Nephron (organoid): Measurements from ENCODE around the gene C1orf35.

Source experiments
- H3K27ac Mint-ChIP-seq, 3 experiments: 2 replicates each; pipeline ENCODE4 v1.8.0; 2020; ENCODE audit warnings: mixed read lengths in 3 of 3, mild to moderate bottlenecking in 2 of 3, moderate library complexity in 1 of 3
- H3K27me3 Mint-ChIP-seq: 2 replicates; pipeline ENCODE4 v1.8.0; 2021; ENCODE audit warnings: low read depth, mild to moderate bottlenecking, moderate library complexity, mixed read lengths
- H3K36me3 Mint-ChIP-seq: 2 replicates; pipeline ENCODE4 v1.8.0; 2020; ENCODE audit warnings: low read depth, mixed read lengths
- H3K4me1 Mint-ChIP-seq: 2 replicates; pipeline ENCODE4 v1.8.0; 2020; ENCODE audit warnings: mixed read lengths
- H3K4me3 Mint-ChIP-seq, 3 experiments: 2 replicates each; pipeline ENCODE4 v1.8.0; 2020; ENCODE audit warnings: mild to moderate bottlenecking in 3 of 3, mixed read lengths in 3 of 3, moderate library complexity in 2 of 3
- H3K9me3 Mint-ChIP-seq: 2 replicates; pipeline ENCODE4 v1.8.0; 2020; ENCODE audit warnings: mixed read lengths
- CTCF ChIP-seq, 3 experiments: fragments of 200-600 bp; sonication (generic); IDR thresholded peaks; one replicate each; pipeline ENCODE4 v1.5.0; 2021; ENCODE audit warnings: antibody characterized with exemption in 3 of 3; ENCODE audit not compliant: unreplicated experiment in 3 of 3

Gene C1orf35

GRCh38 chr1:228073857-228074545, 29.1 kb downstream of the C1orf35 start:
- Mint-ChIP-seq H3K4me3 (peak overlapping the region in 1 of 3 experiments; percentile 67), H3K36me3 (no peaks in the 10 kb centered on the region), H3K4me1 (peaks cover 6% of the 10 kb centered on the region), H3K27me3 (peaks cover 28% of the 10 kb centered on the region), H3K9me3 (no peaks in the 10 kb centered on the region), H3K27ac (peak overlapping the region; percentile 67 to 96 (median 83))
- TF ChIP-seq CTCF (IDR thresholded peaks at IDR 0.05; ENCODE audit: unreplicated experiment in 3 of 3), result peak in 2 of 3 experiments; percentile 11 to 39

GRCh38 chr1:228073061-228073856, 29.9 kb downstream of the C1orf35 start:
- peak overlapping the region in 1 of 3 experiments; percentile 96 for H3K27ac Mint-ChIP-seq
- H3K4me3 Mint-ChIP-seq, result no peak overlapping the region
- no peaks in the 10 kb centered on the region for H3K36me3 Mint-ChIP-seq
- H3K27me3 Mint-ChIP-seq, result peaks cover 33% of the 10 kb centered on the region
- no peak for TF ChIP-seq CTCF (IDR thresholded peaks at IDR 0.05; ENCODE audit: unreplicated experiment in 3 of 3)
- H3K4me1 Mint-ChIP-seq, result peaks cover 6% of the 10 kb centered on the region
- no peaks in the 10 kb centered on the region for H3K9me3 Mint-ChIP-seq

- Mint-ChIP-seq H3K4me3 (no peak overlapping the region), H3K27ac (no peak overlapping the region), H3K9me3 (no peaks in the 10 kb centered on the region), H3K36me3 (no peaks in the 10 kb centered on the region), H3K4me1 (peaks cover 6% of the 10 kb centered on the region), H3K27me3 (peaks cover 39% of the 10 kb centered on the region)
- no peak for TF ChIP-seq CTCF (IDR thresholded peaks at IDR 0.05; ENCODE audit: unreplicated experiment in 3 of 3)
Measured at GRCh38 chr1:228072658-228073043, 30.5 kb downstream of the C1orf35 start.

GRCh38 chr1:228071839-228072657, 31.1 kb downstream of the C1orf35 start:
- H3K36me3 Mint-ChIP-seq, result no peaks in the 10 kb centered on the region
- H3K4me3 Mint-ChIP-seq, result no peak overlapping the region
- TF ChIP-seq CTCF (IDR thresholded peaks at IDR 0.05; ENCODE audit: unreplicated experiment in 3 of 3), result no peak
- H3K4me1 Mint-ChIP-seq, result peaks cover 6% of the 10 kb centered on the region
- no peaks in the 10 kb centered on the region for H3K9me3 Mint-ChIP-seq
- H3K27me3 Mint-ChIP-seq, result peaks cover 41% of the 10 kb centered on the region
- H3K27ac Mint-ChIP-seq, result no peak overlapping the region

- Mint-ChIP-seq H3K4me1 (peaks cover 6% of the 10 kb centered on the region), H3K4me3 (no peak overlapping the region), H3K36me3 (no peaks in the 10 kb centered on the region), H3K27me3 (peaks cover 48% of the 10 kb centered on the region), H3K27ac (no peak overlapping the region), H3K9me3 (no peaks in the 10 kb centered on the region)
- no peak for TF ChIP-seq CTCF (IDR thresholded peaks at IDR 0.05; ENCODE audit: unreplicated experiment in 3 of 3)
Measured at GRCh38 chr1:228070851-228071250, 32.3 kb downstream of the C1orf35 start.
